BLaER1 (cell line): Measurements from ENCODE around the gene EXT2.

ENCODE experiments used
- H3K27ac ChIP-seq: shearing (Covaris generic); formaldehyde crosslinking; 2 replicates; pipeline ENCODE4 v1.8.1; 2022
- H3K27me3 ChIP-seq: shearing (Covaris generic); formaldehyde crosslinking; 2 replicates; pipeline ENCODE4 v1.8.1; 2022
- H3K36me3 ChIP-seq: shearing (Covaris generic); formaldehyde crosslinking; 2 replicates; pipeline ENCODE4 v1.8.1; 2022
- H3K4me1 ChIP-seq: shearing (Covaris generic); formaldehyde crosslinking; 2 replicates; pipeline ENCODE4 v1.8.1; 2022
- H3K4me2 ChIP-seq: shearing (Covaris generic); formaldehyde crosslinking; 2 replicates; pipeline ENCODE4 v1.8.1; 2022
- H3K4me3 ChIP-seq: shearing (Covaris generic); formaldehyde crosslinking; 2 replicates; pipeline ENCODE4 v1.8.1; 2022
- H3K9ac ChIP-seq: shearing (Covaris generic); formaldehyde crosslinking; 2 replicates; pipeline ENCODE4 v1.8.1; 2022
- H3K9me3 ChIP-seq: shearing (Covaris generic); formaldehyde crosslinking; 2 replicates; pipeline ENCODE4 v1.8.1; 2022
- H4K20me1 ChIP-seq: shearing (Covaris generic); formaldehyde crosslinking; 2 replicates; pipeline ENCODE4 v1.8.1; 2022
- Cebpa-rat ChIP-seq: shearing (Covaris generic); IDR thresholded peaks from 2 replicates; pipeline ENCODE4 v1.8.1; 2022

EXT2 gene

DNA sequence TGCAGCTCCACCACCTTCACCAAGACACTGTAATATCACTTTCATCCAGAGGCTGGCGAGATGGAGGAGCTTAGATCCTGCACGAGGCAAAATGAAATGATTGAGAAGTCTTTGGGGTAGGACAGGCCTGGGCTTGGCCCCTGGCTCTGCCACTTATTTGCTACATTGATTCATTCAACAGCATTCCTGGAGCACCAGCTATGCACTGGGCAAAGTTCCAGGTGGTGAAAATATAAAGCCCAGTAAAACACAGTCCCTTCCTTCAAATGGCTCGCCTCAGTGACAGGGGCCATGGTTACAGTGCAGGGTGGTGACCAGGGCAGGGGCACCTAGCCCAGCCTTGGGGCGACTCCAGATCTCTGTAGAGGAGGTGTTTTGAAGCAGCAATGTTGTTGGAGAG, 194.7 kb downstream of the EXT2 start:
- no peaks in the 10 kb centered on the region for H3K36me3 ChIP-seq
- TF ChIP-seq Cebpa-rat = no peak
- no peaks in the 10 kb centered on the region for H3K9me3 ChIP-seq
- peaks cover 8% of the 10 kb centered on the region for H3K4me1 ChIP-seq
- H3K9ac ChIP-seq = no peak overlapping the region
- H3K4me3 ChIP-seq = no peak overlapping the region
- no peaks in the 10 kb centered on the region for H3K27me3 ChIP-seq
- 0 out of 2 replicates have a peak overlapping the region, but pooled peaks have one; percentile 12 for H3K4me2 ChIP-seq
- H4K20me1 ChIP-seq = no peaks in the 10 kb centered on the region
- H3K27ac ChIP-seq = no peak overlapping the region
